Testis (tissue), 3 donors: ENCODE data around the gene GNPAT. TPM values are rescaled to one million over a fixed set of nuclear protein-coding genes. Genes with fewer than 3 reads are reported as not detected.

Experiments
- DNase-seq: peaks from one replicate; pipeline ENCODE4 v3.0.0-alpha.2; 2019
- H3K27ac ChIP-seq, 2 donors: fragments of 200-600 bp; sonication (generic); one replicate each; pipeline ENCODE4 v1.5.1; 2019
- H3K27me3 ChIP-seq: fragments of 200-600 bp; sonication (generic); one replicate; pipeline ENCODE4 v1.5.1; 2019
- H3K36me3 ChIP-seq: fragments of 200-600 bp; sonication (generic); one replicate; pipeline ENCODE4 v1.5.1; 2017; ENCODE audit warnings: low read depth; ENCODE audit errors: missing control alignments
- H3K4me1 ChIP-seq: fragments of 200-600 bp; sonication (generic); one replicate; pipeline ENCODE4 v1.5.1; 2019
- H3K4me3 ChIP-seq, 2 donors: fragments of 200-600 bp; sonication (generic); one replicate each; pipeline ENCODE4 v1.5.1; 2017 to 2019
- H3K9me3 ChIP-seq: fragments of 200-600 bp; sonication (generic); one replicate; pipeline ENCODE4 v1.5.1; 2017
- CTCF ChIP-seq, 3 experiments: fragments of 450-650 bp in 2 of 3; fragments of 200-600 bp in 1 of 3; sonication (generic) in 1 of 3; IDR thresholded peaks; one replicate each; pipeline ENCODE4 v1.5.1; 2016 to 2019; ENCODE audit warnings: antibody characterized with exemption in 3 of 3, mild to moderate bottlenecking in 2 of 3, moderate library complexity in 1 of 3
- POLR2A ChIP-seq: fragments of 450-650 bp; IDR thresholded peaks from one replicate; pipeline ENCODE4 v1.6.1; 2017; ENCODE audit warnings: antibody characterized with exemption, mild to moderate bottlenecking, moderate library complexity
- WGBS, 2 donors: methylation state at CpG; one replicate each; pipeline ENCODE4 v1.1.5; 2018; 5-methylcytosine and 5-hydroxymethylcytosine counted together
- intact Hi-C: fragments of 100-400 bp; cut with DNase I; formaldehyde crosslinking; loops from one replicate; pipeline ENCODE4 v1.15.1; 2023; ENCODE audit warnings: low total_unique reads
- polyA plus RNA-seq: library from polyadenylated mRNA; stranded (reverse); fragments of 350-450 nt; fragmentation: Illumina TruSeq; extraction: RNeasy Lipid Tissue Mini Kit (QIAGEN cat#74804); gene quantifications from one replicate; pipeline ENCODE4 v1.2.3, GENCODE V29; 2014; ENCODE audit warnings: low read depth, low replicate concordance; ENCODE audit not compliant: insufficient read depth
- total RNA-seq, 2 donors: library from RNA; depleted of rRNA; stranded (reverse); fragments of >200 nt; gene quantifications; one replicate each; pipeline ENCODE4 v1.2.3, GENCODE V29; 2016

The GNPAT gene
- total and polyA plus RNA-seq, 3 donors from 2014 or later = 35.0 to 71.9 (median 43.5) TPM

GRCh38 chr1:231194843-231195516 lies 46.0 kb upstream of the GNPAT start:
- Histone ChIP-seq H3K36me3 (no peaks in the 10 kb centered on the region), H3K4me1 (no peaks in the 10 kb centered on the region), H3K27ac (no peak overlapping the region), H3K27me3 (no peaks in the 10 kb centered on the region), H3K4me3 (no peak overlapping the region), H3K9me3 (no peaks in the 10 kb centered on the region)
- WGBS, 2 donors = 80% methylated on average over 8 of the region's 8 CpGs
- no peak for DNase-seq
- intact Hi-C loops = no loop called here
- TF ChIP-seq POLR2A (no peak), CTCF (IDR thresholded peaks at IDR 0.05) (no peak)

GRCh38 chr1:231196307-231196706 lies 44.7 kb upstream of the GNPAT start:
- no peak for DNase-seq
- intact Hi-C loops = no loop called here
- WGBS, 2 donors = 79 to 89% methylated on average over 3 of the region's 3 CpGs

GRCh38 chr1:231196728-231197127 lies 44.3 kb upstream of the GNPAT start:
- WGBS, 2 donors = 78% methylated on average over 2 of the region's 2 CpGs
- TF ChIP-seq POLR2A (no peak), CTCF (IDR thresholded peaks at IDR 0.05) (no peak)
- intact Hi-C loops = no loop called here
- DNase-seq = no peak
- Histone ChIP-seq H3K36me3 (no peaks in the 10 kb centered on the region), H3K4me3 (no peak overlapping the region), H3K27ac (no peak overlapping the region), H3K4me1 (no peaks in the 10 kb centered on the region), H3K27me3 (no peaks in the 10 kb centered on the region), H3K9me3 (no peaks in the 10 kb centered on the region)

More at GRCh38 chr1:231196307-231196706, 44.7 kb upstream of the GNPAT start:
- Histone ChIP-seq H3K36me3 (no peaks in the 10 kb centered on the region), H3K4me3 (no peak overlapping the region), H3K27me3 (no peaks in the 10 kb centered on the region), H3K27ac (no peak overlapping the region), H3K9me3 (no peaks in the 10 kb centered on the region), H3K4me1 (no peaks in the 10 kb centered on the region)
- TF ChIP-seq CTCF (IDR thresholded peaks at IDR 0.05) (no peak), POLR2A (no peak)

GRCh38 chr1:231199868-231200267 lies 41.1 kb upstream of the GNPAT start:
- intact Hi-C loops = no loop called here
- no peak overlapping the region for H3K27ac ChIP-seq
- no peak for TF ChIP-seq CTCF (IDR thresholded peaks at IDR 0.05)
- TF ChIP-seq POLR2A = no peak
- no peaks in the 10 kb centered on the region for H3K9me3 ChIP-seq
- no peak for DNase-seq
- no peaks in the 10 kb centered on the region for H3K4me1 ChIP-seq
- H3K36me3 ChIP-seq = no peaks in the 10 kb centered on the region
- no peak overlapping the region for H3K4me3 ChIP-seq
- H3K27me3 ChIP-seq = no peaks in the 10 kb centered on the region
- WGBS, 2 donors = 88 to 95% methylated on average over 7 of the region's 7 CpGs
